Activated CD4-positive, alpha-beta T cell treated with anti-CD3 and anti-CD28 coated beads, Interleukin-2, Interleukin-6, amounts not matched to agents 100 ng/mL and 50 ng/mL, durations not matched to agents 16 hours and 8 hours (primary cell): ENCODE measurements around the gene LENEP.

Experiments used
- DNase-seq: peaks from one replicate; pipeline ENCODE4 v3.0.0-alpha.2; 2020

Gene LENEP

DNA sequence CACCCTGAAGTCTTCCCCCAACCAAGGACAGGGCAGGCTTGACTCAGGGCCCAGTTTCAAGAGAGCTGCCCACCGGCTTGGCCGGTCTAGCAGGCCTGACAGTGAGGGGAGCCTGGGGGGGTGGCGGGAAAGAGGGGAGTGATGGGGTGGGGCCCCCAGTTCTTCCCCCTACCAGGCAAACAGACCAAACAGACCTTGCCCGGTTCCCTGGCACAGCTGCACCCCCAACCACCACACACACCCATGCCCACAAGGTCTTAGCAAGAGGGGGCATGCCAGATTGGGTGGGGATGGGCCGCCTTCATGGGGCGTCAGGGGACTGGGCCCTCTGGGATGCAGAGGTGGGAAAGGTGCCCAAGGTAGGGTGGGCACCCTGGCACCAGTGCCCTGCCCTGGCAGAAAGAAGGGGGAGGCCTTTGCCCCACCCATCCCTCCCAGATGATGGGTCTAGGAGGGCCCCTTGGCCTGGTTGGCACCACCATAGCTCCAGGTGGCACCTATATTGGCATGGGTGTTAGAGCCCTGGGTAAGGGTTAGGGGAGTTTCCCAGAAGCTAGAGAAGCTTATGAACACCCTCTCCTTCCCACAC, 18.1 kb downstream of the LENEP start:
- no peak for DNase-seq

DNA sequence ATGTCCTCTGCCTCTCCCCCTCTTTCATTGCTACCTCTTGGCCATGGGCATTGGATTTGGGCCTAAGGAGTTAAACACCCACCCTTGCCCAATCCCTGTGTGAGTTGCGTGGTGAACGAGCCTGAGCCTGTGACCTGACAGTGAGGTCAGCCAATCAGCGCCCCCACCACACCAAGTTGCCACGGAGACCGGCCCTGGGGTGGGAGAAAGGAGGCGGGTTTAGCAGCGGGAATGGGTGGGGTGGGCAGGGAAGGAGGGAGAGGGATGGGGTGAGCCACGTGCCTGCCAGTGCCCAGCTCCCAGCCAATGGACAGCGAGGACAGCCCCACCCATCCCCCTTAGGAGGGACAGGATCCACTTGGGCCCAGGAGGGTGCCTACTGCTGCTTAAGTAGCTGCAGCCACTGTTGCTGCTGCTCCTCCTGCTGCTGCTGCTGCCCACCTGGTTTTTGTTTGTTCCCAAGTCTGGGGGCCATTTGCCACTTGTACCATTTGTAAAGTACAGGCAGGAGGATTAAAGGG, 18.7 kb downstream of the LENEP start:
- peak; percentile 75 for DNase-seq

GRCh38 chr1:155012776-155013602, 19.6 kb downstream of the LENEP start:
- no peak for DNase-seq

DNA sequence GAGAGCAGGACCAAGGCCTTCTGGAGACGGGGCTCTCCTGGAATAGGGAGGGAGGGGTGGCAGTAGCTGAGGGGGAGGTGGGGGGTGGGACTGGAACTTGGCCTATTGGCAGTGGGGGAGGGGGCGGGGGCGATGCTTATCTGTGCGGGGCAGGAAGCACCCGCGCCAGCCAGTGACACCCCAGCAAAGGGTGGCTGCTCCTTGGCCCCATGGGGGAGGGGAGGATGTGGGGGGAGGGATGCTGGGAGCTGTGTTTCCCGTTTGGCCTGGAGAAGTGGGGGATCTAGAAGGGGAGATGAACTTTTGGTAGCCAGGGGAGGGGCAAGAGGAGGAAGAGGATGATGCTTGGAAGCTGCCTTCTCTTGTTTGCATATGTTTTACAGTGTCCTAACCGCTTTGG, 20.2 kb downstream of the LENEP start:
- DNase-seq: peak; percentile 50

DNA sequence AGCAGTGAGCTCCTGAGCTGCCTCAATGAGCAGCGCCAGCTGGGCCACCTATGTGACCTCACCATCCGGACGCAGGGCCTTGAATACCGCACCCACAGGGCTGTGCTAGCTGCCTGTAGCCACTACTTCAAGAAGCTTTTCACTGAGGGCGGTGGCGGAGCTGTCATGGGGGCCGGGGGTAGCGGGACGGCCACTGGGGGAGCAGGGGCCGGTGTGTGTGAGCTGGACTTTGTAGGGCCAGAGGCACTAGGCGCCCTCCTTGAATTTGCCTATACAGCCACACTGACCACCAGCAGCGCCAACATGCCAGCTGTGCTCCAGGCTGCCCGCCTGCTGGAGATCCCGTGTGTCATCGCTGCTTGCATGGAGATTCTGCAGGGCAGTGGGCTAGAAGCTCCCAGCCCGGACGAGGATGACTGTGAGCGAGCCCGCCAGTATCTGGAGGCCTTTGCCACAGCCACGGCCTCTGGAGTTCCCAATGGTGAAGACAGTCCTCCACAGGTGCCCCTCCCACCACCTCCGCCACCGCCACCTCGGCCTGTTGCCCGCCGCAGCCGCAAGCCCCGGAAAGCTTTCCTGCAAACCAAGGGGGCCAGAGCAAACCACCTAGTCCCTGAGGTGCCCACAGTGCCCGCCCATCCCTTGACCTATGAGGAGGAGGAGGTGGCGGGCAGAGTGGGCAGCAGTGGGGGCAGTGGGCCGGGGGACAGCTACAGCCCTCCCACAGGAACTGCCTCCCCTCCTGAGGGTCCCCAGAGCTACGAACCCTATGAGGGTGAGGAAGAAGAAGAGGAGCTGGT, 21.5 kb downstream of the LENEP start:
- DNase-seq: no peak

- peak; percentile 10 for DNase-seq
Measured at GRCh38 chr1:155015527-155016230, 22.3 kb downstream of the LENEP start.

DNA sequence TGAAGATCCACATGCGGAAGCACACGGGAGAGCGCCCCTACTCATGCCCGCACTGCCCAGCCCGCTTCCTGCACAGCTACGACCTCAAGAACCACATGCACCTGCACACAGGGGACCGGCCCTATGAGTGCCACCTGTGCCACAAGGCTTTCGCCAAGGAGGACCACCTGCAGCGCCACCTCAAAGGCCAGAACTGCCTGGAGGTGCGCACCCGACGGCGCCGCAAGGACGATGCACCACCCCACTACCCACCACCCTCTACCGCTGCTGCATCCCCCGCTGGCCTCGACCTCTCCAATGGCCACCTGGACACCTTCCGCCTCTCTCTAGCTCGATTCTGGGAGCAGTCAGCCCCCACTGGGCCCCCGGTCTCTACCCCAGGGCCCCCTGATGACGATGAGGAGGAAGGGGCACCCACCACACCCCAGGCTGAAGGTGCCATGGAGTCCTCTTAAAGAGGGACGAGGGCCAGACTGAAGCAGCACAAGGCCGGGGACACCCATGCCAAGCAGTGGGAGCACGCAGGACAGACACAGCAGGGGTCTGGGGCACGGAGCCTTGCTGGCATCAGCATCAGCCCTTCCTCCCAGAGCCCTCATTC, 22.9 kb downstream of the LENEP start:
- DNase-seq: peak; percentile 26

DNA sequence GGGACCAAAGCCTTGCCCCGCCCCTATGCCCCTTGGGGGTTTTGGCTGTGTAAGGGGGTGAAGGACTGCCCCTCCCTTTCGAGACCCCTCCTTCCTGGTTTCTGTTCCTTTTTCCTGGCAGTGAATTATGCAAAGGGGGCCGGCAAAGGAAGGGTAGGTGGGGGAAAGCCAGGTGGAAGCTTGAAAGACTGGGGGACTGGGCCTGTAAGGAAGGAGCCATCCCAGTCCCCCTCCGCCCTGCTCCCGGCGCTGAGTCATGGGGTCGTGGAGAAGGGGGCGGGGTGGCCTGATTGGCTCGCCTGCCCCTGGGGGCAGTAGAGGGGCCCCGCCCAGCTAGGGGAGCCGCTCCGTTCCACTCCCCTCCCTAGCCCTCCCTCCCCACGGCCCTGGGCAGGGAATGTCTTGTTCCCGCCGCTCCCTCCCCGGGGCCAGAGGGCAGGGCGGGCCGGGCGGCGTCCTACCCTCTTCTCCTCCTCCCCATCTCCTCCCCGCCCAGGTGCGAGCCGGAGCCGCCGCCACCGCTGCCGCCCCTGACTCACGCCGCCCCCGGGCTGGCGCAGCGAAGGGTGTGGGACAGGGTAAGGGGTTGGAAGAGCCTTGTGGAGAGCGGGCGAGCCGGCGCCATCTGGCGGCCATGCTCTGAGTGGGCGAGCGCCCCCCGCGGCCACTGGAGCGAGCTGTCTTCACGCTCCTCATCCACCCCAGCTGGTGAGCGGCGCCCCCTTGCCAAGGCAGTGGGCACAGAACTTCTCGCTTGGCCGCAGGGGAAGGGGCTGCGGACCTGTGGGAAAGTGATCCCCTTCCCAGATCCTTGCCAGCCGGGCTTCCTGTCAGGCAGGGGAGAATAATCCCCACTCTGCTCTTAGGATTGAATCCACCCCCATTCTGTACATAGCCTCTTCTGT, 23.9 kb downstream of the LENEP start:
- DNase-seq: peak; percentile 92

DNA sequence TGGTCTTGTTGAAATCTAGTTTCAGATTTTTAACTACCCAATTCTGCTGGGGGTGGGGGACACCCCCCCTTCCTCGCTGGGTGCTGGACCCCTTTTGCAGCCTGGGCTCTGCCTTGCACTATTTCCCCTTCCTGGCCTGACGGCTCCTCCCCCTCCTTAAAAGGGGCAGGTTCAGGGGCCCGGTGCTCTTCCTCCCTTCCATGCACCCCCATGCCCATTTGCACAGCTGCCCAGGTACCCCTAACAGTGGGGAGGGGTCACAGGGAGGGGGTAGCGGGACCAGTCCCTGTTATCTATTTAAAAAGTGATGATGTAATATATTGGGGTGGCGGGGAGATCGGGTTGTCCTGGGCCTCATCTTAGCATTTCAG, 24.5 kb downstream of the LENEP start:
- DNase-seq: no peak

- DNase-seq: no peak
Measured at GRCh38 chr1:155018617-155019348, 25.4 kb downstream of the LENEP start.

DNA sequence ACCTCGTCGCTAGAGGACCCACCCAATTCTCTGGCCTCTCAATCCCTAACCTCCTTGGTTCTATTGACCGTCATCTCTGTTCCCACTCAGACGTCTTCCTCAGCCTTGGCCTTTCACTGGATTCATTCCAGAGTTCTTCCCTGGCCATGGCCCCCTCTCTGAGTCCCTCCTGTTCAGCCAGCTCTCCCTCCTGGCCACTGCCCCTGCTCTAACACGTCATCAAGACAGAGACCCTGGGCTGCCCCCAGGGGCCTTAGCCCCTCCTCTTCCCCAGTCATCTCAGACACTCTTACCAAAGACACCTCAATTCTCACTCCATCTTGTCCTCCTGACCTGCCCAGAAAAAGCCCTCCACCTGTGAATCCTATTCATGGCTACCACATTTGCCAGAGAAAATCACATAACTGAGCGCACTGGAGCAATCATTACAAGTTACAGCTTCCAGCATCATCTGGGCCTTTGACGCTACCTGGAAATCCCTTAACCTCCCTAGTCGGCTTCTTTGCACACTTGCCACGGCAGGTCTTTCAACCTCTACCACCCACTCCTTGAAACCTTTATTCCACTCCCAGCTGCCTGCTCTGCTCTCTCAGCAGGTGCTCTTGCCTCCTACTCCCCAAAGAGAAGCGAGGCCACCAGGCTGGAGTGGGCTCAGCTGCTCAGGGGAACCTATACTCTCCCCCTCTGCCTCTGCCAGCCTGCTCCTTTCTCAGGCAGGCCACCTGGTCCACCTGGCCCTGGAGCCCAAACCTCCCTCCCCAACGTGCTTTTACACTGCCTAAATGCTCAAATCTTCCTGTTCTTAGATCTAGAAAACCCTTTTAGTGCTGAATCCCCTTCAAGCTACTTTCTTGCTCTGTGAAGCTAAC, 26.2 kb downstream of the LENEP start:
- DNase-seq: no peak

DNA sequence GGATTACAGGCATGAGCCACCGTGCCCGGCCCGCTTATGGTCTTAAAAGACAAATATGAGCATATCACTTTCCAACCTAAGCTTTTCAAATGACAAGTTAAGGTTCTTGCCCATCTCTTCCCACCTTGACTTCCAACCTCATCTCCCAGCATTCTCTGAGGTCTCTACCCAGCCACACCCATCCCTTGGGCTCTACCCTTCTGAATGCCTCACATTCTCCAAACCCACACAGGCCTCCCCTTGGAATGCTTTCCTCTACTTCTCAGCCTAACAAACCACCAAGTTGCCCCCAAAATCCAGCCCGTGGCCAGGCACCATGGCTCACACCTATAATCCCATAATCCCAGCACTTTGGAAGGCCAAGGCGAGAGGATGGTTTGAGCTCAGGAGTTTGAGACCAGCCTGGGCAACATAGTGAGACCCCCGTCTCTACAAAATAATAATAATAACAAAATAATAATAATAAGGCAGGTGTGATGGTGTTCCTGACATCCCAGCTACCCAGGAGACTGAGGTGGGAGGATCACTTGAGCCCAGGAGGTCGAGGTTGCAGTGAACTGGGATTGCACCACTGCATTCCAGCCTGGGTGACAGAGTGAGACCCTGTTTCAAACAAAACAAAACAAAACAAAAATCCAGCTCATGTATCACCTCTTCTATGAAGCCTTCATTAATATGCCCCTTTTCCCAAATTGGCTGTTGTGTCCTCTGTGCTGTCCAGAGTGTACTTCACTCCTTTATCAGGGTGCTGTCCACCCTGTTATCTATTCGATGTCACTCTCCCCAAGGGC, 28.9 kb downstream of the LENEP start:
- no peak for DNase-seq

DNA sequence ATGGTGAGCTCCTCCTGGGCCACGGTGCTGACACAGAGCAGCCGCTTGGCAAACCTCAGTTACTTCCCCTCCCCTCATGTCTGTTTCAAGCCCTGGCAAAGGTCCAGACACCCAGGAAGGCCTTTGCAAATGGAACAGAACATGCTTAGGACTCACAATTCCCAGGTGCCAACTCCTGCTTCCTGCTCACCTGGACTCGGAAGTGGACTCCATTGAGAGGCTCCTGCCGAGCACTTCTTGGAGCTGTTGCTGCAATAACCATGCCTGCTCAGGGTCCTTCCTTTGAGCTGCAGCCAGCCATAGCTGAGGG, 29.5 kb downstream of the LENEP start:
- no peak for DNase-seq

GRCh38 chr1:155023627-155024026, 30.2 kb downstream of the LENEP start:
- DNase-seq: no peak

GRCh38 chr1:155024315-155024714, 30.9 kb downstream of the LENEP start:
- no peak for DNase-seq

GRCh38 chr1:155026154-155026553, 32.8 kb downstream of the LENEP start:
- DNase-seq: no peak

DNA sequence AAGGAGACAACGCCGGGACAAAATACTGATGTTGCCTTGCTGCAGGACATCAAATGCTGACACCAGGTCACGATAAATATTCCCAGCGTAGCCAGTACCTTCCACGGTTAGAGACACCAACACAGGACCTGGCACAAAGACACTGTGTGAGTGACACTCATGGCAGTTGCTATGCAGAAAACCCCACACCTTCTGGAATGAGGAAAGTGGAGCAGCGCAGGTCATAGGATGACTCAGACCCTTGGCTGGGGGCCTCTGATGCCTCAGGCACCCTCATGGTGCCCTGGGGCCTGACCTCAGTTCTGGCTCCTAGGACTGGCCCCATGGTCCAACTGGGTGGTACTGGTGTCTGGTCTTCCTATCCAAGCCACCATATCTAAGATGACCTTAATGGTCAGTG, 33.2 kb downstream of the LENEP start:
- DNase-seq: no peak

DNA sequence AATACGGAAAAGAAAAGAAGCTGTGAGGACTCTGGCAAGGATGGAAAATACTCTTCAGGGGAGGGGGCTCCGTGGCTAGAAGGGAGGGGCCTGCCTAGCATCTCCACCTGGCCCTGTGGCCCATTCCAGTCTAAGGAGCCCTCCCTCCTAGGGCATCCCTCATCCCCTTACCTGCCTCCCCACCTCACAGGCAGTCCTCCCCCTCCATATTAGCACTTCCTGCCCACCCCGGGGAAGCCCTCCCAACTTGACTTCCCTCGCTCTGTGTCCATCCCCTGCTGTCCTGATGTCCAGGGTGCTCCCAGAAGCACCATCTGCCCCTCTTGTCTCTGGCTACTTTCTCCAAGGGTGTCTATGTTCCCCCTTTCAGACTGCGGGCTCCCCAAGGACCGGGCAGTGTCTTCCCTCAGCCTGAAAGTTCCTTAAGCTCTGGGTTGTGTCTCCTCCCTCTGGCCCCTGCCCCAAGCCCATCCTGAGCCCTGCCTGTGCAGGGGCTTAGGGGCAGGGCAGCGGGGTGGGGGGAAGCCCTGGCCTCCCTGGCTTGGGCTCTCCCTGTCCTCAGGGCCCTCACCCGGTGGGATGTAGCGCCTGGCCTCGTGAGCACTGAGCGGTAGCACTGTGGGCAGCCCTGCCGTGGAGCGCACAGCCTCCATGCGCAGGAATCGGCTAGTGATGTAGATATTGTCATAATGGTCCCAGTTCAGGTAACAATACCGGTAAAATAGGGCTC, 36.3 kb downstream of the LENEP start:
- no peak for DNase-seq
